CD4-positive, CD25-positive, alpha-beta regulatory T cell (primary cell): ENCODE results near the gene SOCS7. TPM values are rescaled to one million over a fixed set of nuclear protein-coding genes. Genes with fewer than 3 reads are reported as not detected.

Experiments
- ATAC-seq, 2 donors: fragments of 150-1000 bp; cut with Tn5 transposase; one replicate each; pipeline ENCODE4 v1.10.0; 2021; ENCODE audit warnings: low read depth in 2 of 2, moderate number of reproducible peaks in 2 of 2, moderate library complexity in 1 of 2
- DNase-seq, 3 donors: peaks; one replicate each; pipeline versions ENCODE4 v3.0.0 to v3.0.0-alpha.2; 2012 to 2022; ENCODE audit warnings: mixed read lengths in 1 of 3
- H3K27ac ChIP-seq: one replicate; pipeline ENCODE4 v1.7.0; 2013; ENCODE audit warnings: mild to moderate bottlenecking, low read length; ENCODE audit not compliant: insufficient read depth, poor library complexity, severe bottlenecking
- H3K27me3 ChIP-seq: one replicate; pipeline ENCODE4 v1.7.0; 2013; ENCODE audit warnings: low read length; ENCODE audit not compliant: control insufficient read depth, insufficient read depth
- H3K36me3 ChIP-seq: one replicate; pipeline ENCODE4 v1.7.0; 2013; ENCODE audit warnings: mild to moderate bottlenecking, low read length, moderate library complexity; ENCODE audit not compliant: control insufficient read depth, insufficient read depth
- H3K4me1 ChIP-seq: 2 replicates; pipeline ENCODE4 v1.7.0; 2013; ENCODE audit warnings: mild to moderate bottlenecking, low read length; ENCODE audit not compliant: insufficient read depth, control insufficient read depth, poor library complexity, severe bottlenecking
- H3K4me3 ChIP-seq: one replicate; pipeline ENCODE4 v1.7.0; 2013; ENCODE audit warnings: low read depth, mild to moderate bottlenecking, low read length, moderate library complexity
- H3K9me3 ChIP-seq, 2 experiments: 1 replicate in 1 of 2; 2 replicates in 1 of 2; pipeline ENCODE4 v1.7.0; 2013; ENCODE audit warnings: low read length in 2 of 2, mild to moderate bottlenecking in 1 of 2, moderate library complexity in 1 of 2; ENCODE audit not compliant: control insufficient read depth in 2 of 2
- H3K27ac Mint-ChIP-seq, 3 donors: one replicate each; pipeline ENCODE4 v1.8.0; 2020 to 2022; ENCODE audit warnings: mild to moderate bottlenecking in 3 of 3, mixed read lengths in 3 of 3, moderate library complexity in 2 of 3
- H3K27me3 Mint-ChIP-seq: one replicate; pipeline ENCODE4 v1.8.0; 2022; ENCODE audit warnings: mild to moderate bottlenecking, mixed read lengths
- H3K36me3 Mint-ChIP-seq: one replicate; pipeline ENCODE4 v1.8.0; 2020; ENCODE audit warnings: mixed read lengths
- H3K4me1 Mint-ChIP-seq, 4 donors: one replicate each; pipeline ENCODE4 v1.8.0; 2020 to 2022; ENCODE audit warnings: mixed read lengths in 4 of 4, mild to moderate bottlenecking in 1 of 4
- H3K4me3 Mint-ChIP-seq, 4 donors: one replicate each; pipeline ENCODE4 v1.8.0; 2020 to 2022; ENCODE audit warnings: mild to moderate bottlenecking in 4 of 4, mixed read lengths in 4 of 4, moderate library complexity in 3 of 4
- H3K9me3 Mint-ChIP-seq, 7 donors: one replicate each; pipeline ENCODE4 v1.8.0; 2020 to 2022; ENCODE audit warnings: mixed read lengths in 7 of 7, mild to moderate bottlenecking in 3 of 7, moderate library complexity in 2 of 7
- polyA plus RNA-seq, 4 donors: library from polyadenylated mRNA; unstranded; fragments of 300-500 nt; fragmentation: Illumina TruSeq; gene quantifications; one replicate each; pipeline ENCODE4 v1.2.3, GENCODE V29; 2021
- total RNA-seq: library from RNA; stranded (reverse); gene quantifications from one replicate; pipeline ENCODE4 v1.2.3, GENCODE V29; 2022

SOCS7 gene
- total and polyA plus RNA-seq, 5 donors from 2014 or later: 0.32 to 14.4 (median 0.41) TPM

GRCh38 chr17:38350035-38350434 is 1.6 kb upstream of the SOCS7 start:
- no peak for ATAC-seq
- Mint-ChIP-seq H3K27me3 (peaks cover 4% of the 10 kb centered on the region), H3K36me3 (peaks cover 3% of the 10 kb centered on the region), H3K4me3 (peak overlapping the region in 3 of 4 donors; percentile 21 to 98 (median 95)), H3K27ac (peak overlapping the region in 2 of 3 donors; percentile 11 to 95), H3K9me3 (no peaks in the 10 kb centered on the region), H3K4me1 (peaks cover 0 to 35% (median 29%) of the 10 kb centered on the region in 4 donors)
- Histone ChIP-seq H3K4me1 (peaks cover 34% of the 10 kb centered on the region), H3K27me3 (no peaks in the 10 kb centered on the region), H3K27ac (no peak overlapping the region), H3K36me3 (no peaks in the 10 kb centered on the region), H3K4me3 (no peak overlapping the region), H3K9me3 (no peaks in the 10 kb centered on the region)
- no peak for DNase-seq

GRCh38 chr17:38352245-38353085 is 821 bp downstream of the SOCS7 start:
- Mint-ChIP-seq H3K27me3 (peaks cover 4% of the 10 kb centered on the region), H3K4me3 (peak overlapping the region; percentile 85 to 91 (median 86)), H3K9me3 (no peaks in the 10 kb centered on the region), H3K36me3 (peaks cover 6% of the 10 kb centered on the region), H3K27ac (peak overlapping the region in 2 of 3 donors; percentile 64 to 75), H3K4me1 (peaks cover 9 to 54% (median 42%) of the 10 kb centered on the region in 4 donors)
- peak; percentile 1 to 2 for ATAC-seq
- peak in 2 of 3 donors; percentile 22 to 29 for DNase-seq
- H3K27me3 ChIP-seq: no peaks in the 10 kb centered on the region
- H3K27ac ChIP-seq: peak overlapping the region; percentile 14
- H3K36me3 ChIP-seq: no peaks in the 10 kb centered on the region
- H3K4me3 ChIP-seq: peak overlapping the region; percentile 77
- no peaks in the 10 kb centered on the region for H3K9me3 ChIP-seq
- peaks cover 34% of the 10 kb centered on the region for H3K4me1 ChIP-seq

GRCh38 chr17:38353086-38353604 is 1.5 kb downstream of the SOCS7 start:
- Histone ChIP-seq H3K4me1 (peaks cover 34% of the 10 kb centered on the region), H3K27ac (no peak overlapping the region), H3K9me3 (no peaks in the 10 kb centered on the region), H3K36me3 (no peaks in the 10 kb centered on the region), H3K4me3 (peak overlapping the region; percentile 77), H3K27me3 (no peaks in the 10 kb centered on the region)
- peak in 1 of 3 donors; percentile 20 for DNase-seq
- Mint-ChIP-seq H3K27me3 (peaks cover 4% of the 10 kb centered on the region), H3K4me1 (peaks cover 11 to 61% (median 47%) of the 10 kb centered on the region in 4 donors), H3K9me3 (no peaks in the 10 kb centered on the region), H3K27ac (peak overlapping the region in 2 of 3 donors; percentile 64 to 75), H3K36me3 (peaks cover 6% of the 10 kb centered on the region), H3K4me3 (peak overlapping the region; percentile 85 to 91 (median 86))
- ATAC-seq: no peak

GRCh38 chr17:38353668-38354067 is 2.0 kb downstream of the SOCS7 start:
- Mint-ChIP-seq H3K36me3 (peaks cover 6% of the 10 kb centered on the region), H3K9me3 (no peaks in the 10 kb centered on the region), H3K27me3 (peaks cover 4% of the 10 kb centered on the region), H3K4me3 (peak overlapping the region; percentile 85 to 91 (median 86)), H3K4me1 (peaks cover 17 to 61% (median 50%) of the 10 kb centered on the region in 4 donors), H3K27ac (peak overlapping the region in 1 of 3 donors; percentile 64)
- Histone ChIP-seq H3K9me3 (no peaks in the 10 kb centered on the region), H3K4me1 (peaks cover 34% of the 10 kb centered on the region), H3K27me3 (no peaks in the 10 kb centered on the region), H3K27ac (no peak overlapping the region), H3K4me3 (no peak overlapping the region), H3K36me3 (no peaks in the 10 kb centered on the region)
- DNase-seq (no peak), ATAC-seq (no peak)

GRCh38 chr17:38354466-38354865 is 2.8 kb downstream of the SOCS7 start:
- Histone ChIP-seq H3K27me3 (no peaks in the 10 kb centered on the region), H3K9me3 (no peaks in the 10 kb centered on the region), H3K36me3 (no peaks in the 10 kb centered on the region), H3K27ac (no peak overlapping the region), H3K4me1 (peaks cover 31% of the 10 kb centered on the region), H3K4me3 (no peak overlapping the region)
- Mint-ChIP-seq H3K27ac (peak overlapping the region in 1 of 3 donors; percentile 34), H3K9me3 (no peaks in the 10 kb centered on the region), H3K27me3 (no peaks in the 10 kb centered on the region), H3K4me1 (peaks cover 17 to 55% (median 45%) of the 10 kb centered on the region in 4 donors), H3K36me3 (peaks cover 4% of the 10 kb centered on the region), H3K4me3 (peak overlapping the region; percentile 49 to 91 (median 86))
- ATAC-seq (no peak), DNase-seq (no peak)

GRCh38 chr17:38355251-38355650 is 3.6 kb downstream of the SOCS7 start:
- Histone ChIP-seq H3K27me3 (no peaks in the 10 kb centered on the region), H3K27ac (no peak overlapping the region), H3K4me1 (peaks cover 31% of the 10 kb centered on the region), H3K36me3 (no peaks in the 10 kb centered on the region), H3K4me3 (no peak overlapping the region), H3K9me3 (no peaks in the 10 kb centered on the region)
- peaks cover 4% of the 10 kb centered on the region for H3K36me3 Mint-ChIP-seq
- no peak for ATAC-seq
- peak overlapping the region; percentile 16 to 91 (median 50) for H3K4me3 Mint-ChIP-seq
- no peaks in the 10 kb centered on the region for H3K9me3 Mint-ChIP-seq
- no peak for DNase-seq
- peaks cover 17 to 55% (median 45%) of the 10 kb centered on the region in 4 donors for H3K4me1 Mint-ChIP-seq
- peak overlapping the region in 1 of 3 donors; percentile 15 for H3K27ac Mint-ChIP-seq
- no peaks in the 10 kb centered on the region for H3K27me3 Mint-ChIP-seq

- peaks cover 10% of the 10 kb centered on the region for H3K36me3 Mint-ChIP-seq
- H3K36me3 ChIP-seq: peaks cover 8% of the 10 kb centered on the region
- ATAC-seq (no peak), DNase-seq (no peak)
- H3K4me1 ChIP-seq: peaks cover 21% of the 10 kb centered on the region
- peak overlapping the region in 1 of 3 donors; percentile 2 for H3K27ac Mint-ChIP-seq
- H3K4me1 Mint-ChIP-seq: peaks cover 17 to 48% (median 41%) of the 10 kb centered on the region in 4 donors
- H3K27ac ChIP-seq: no peak overlapping the region
- H3K4me3 Mint-ChIP-seq: no peak overlapping the region
- H3K27me3 ChIP-seq: no peaks in the 10 kb centered on the region
- no peak overlapping the region for H3K4me3 ChIP-seq
- H3K27me3 Mint-ChIP-seq: no peaks in the 10 kb centered on the region
- H3K9me3 ChIP-seq: no peaks in the 10 kb centered on the region
- H3K9me3 Mint-ChIP-seq: no peaks in the 10 kb centered on the region
Observed at GRCh38 chr17:38357486-38358123, 6.0 kb downstream of the SOCS7 start.
